AG10803 (cell line): ENCODE measurements around the gene ASB5.
A peak's percentile ranks its signal among the peaks of the same experiment; 100 is the strongest.

ENCODE experiments used
- DNase-seq: peaks from one replicate; pipeline ENCODE4 v3.0.0; 2010; ENCODE audit warnings: low read depth
- H3K4me3 ChIP-seq: 2 replicates; pipeline ENCODE4 v1.5.1; 2011; ENCODE audit warnings: mild to moderate bottlenecking, low read length, control low read depth
- CTCF ChIP-seq: conservative IDR thresholded peaks from 2 replicates; pipeline ENCODE4 v1.5.1; 2011; ENCODE audit warnings: mild to moderate bottlenecking, low read length, control low read depth, inconsistent platforms

The ASB5 gene

GRCh38 chr4:176268963-176269362 is at the start of gene ASB5:
Gene ASB5, minus strand, starts transcription at chr4:176269222. Its CDS starts 114 bp downstream, at chr4:176269108.
- no peak within 1 kb of the TSS for H3K4me3 ChIP-seq
- no peak for TF ChIP-seq CTCF
- DNase-seq, result no peak

GRCh38 chr4:176313596-176314336 is 44.7 kb upstream of the ASB5 start:
- peak; percentile 58 for DNase-seq
- H3K4me3 ChIP-seq, result no peak overlapping the region
- no peak for TF ChIP-seq CTCF

GRCh38 chr4:176309772-176310171 is 40.8 kb upstream of the ASB5 start:
- no peak for TF ChIP-seq CTCF
- no peak overlapping the region for H3K4me3 ChIP-seq
- DNase-seq, result peak; percentile 17

GRCh38 chr4:176309046-176309445 is 40.0 kb upstream of the ASB5 start:
- H3K4me3 ChIP-seq, result no peak overlapping the region
- no peak for DNase-seq
- no peak for TF ChIP-seq CTCF

- no peak for TF ChIP-seq CTCF
- no peak for DNase-seq
- no peak overlapping the region for H3K4me3 ChIP-seq
Measured at GRCh38 chr4:176308441-176308840, 39.4 kb upstream of the ASB5 start.

GRCh38 chr4:176307666-176307930 is 38.6 kb upstream of the ASB5 start:
- no peak for DNase-seq
- TF ChIP-seq CTCF, result no peak

GRCh38 chr4:176306837-176307665 is 38.0 kb upstream of the ASB5 start:
- DNase-seq, result no peak
- H3K4me3 ChIP-seq, result no peak overlapping the region
- no peak for TF ChIP-seq CTCF

More at GRCh38 chr4:176307666-176307930, 38.6 kb upstream of the ASB5 start:
- no peak overlapping the region for H3K4me3 ChIP-seq
